DOHH2 (cell line): ENCODE results near the gene PRKCD.

Source experiments
- H3F3A ChIP-seq: fragments of 200-600 bp; sonication (generic), shearing (Covaris generic); 2 replicates; pipeline ENCODE4 v1.6.0; 2016; ENCODE audit warnings: antibody characterized with exemption, mild to moderate bottlenecking; ENCODE audit not compliant: control insufficient read depth, insufficient read depth
- H3K27ac ChIP-seq: fragments of 200-600 bp; sonication (generic); 2 replicates; pipeline ENCODE4 v1.5.1; 2014; ENCODE audit warnings: low read depth, mild to moderate bottlenecking, low read length, moderate library complexity
- H3K27me3 ChIP-seq: fragments of 200-600 bp; sonication (generic); 2 replicates; pipeline ENCODE4 v1.6.1; 2014; ENCODE audit warnings: mild to moderate bottlenecking, low read length, mixed read lengths; ENCODE audit not compliant: control insufficient read depth
- H3K36me3 ChIP-seq: fragments of 200-600 bp; sonication (generic); 2 replicates; pipeline ENCODE4 v1.6.1; 2014; ENCODE audit warnings: mild to moderate bottlenecking, low read length, moderate library complexity, mixed read lengths; ENCODE audit not compliant: control insufficient read depth
- H3K4me1 ChIP-seq: fragments of 200-600 bp; sonication (generic); 2 replicates; pipeline ENCODE4 v1.6.1; 2014; ENCODE audit warnings: mild to moderate bottlenecking, low read length, mixed read lengths; ENCODE audit not compliant: control insufficient read depth
- H3K4me2 ChIP-seq: fragments of 200-600 bp; sonication (generic); 2 replicates; pipeline ENCODE4 v1.6.0; 2014; ENCODE audit warnings: mild to moderate bottlenecking, low read length, moderate library complexity
- H3K4me3 ChIP-seq: fragments of 200-600 bp; sonication (generic); 2 replicates; pipeline ENCODE4 v1.5.1; 2014; ENCODE audit warnings: mild to moderate bottlenecking, low read length, mixed read lengths
- H3K79me2 ChIP-seq: fragments of 200-600 bp; sonication (generic); 2 replicates; pipeline ENCODE4 v1.6.1; 2014; ENCODE audit warnings: mild to moderate bottlenecking, low read length, mixed read lengths; ENCODE audit not compliant: control insufficient read depth
- H3K9me2 ChIP-seq: fragments of 200-600 bp; sonication (generic); replicated peaks from 2 replicates; pipeline ENCODE4 v1.6.1; 2014; ENCODE audit warnings: mild to moderate bottlenecking, low read length, mixed read lengths; ENCODE audit not compliant: control insufficient read depth
- H3K9me3 ChIP-seq: fragments of 200-600 bp; sonication (generic); 2 replicates; pipeline ENCODE4 v1.6.1; 2014; ENCODE audit warnings: antibody characterized with exemption, low read length, mixed read lengths; ENCODE audit not compliant: control insufficient read depth, insufficient read depth
- H4K20me1 ChIP-seq: fragments of 200-600 bp; sonication (generic); 2 replicates; pipeline ENCODE4 v1.6.0; 2014; ENCODE audit warnings: low read depth, mild to moderate bottlenecking, antibody characterized with exemption, low read length, moderate library complexity; ENCODE audit not compliant: control insufficient read depth, insufficient read depth
- EZH2phosphoT487 ChIP-seq: fragments of 200-600 bp; sonication (generic); IDR thresholded peaks from 2 replicates; pipeline ENCODE4 v1.6.1; 2017; ENCODE audit warnings: borderline replicate concordance, mild to moderate bottlenecking, antibody characterized with exemption, low read length, moderate library complexity, mixed read lengths
- TF ChIP-seq, protein P1 (sequence below): fragments of 200-600 bp; sonication (generic); IDR thresholded peaks from one replicate; pipeline ENCODE4 v1.5.1; 2014; ENCODE audit warnings: antibody characterized with exemption, mild to moderate bottlenecking, low read depth, low read length; ENCODE audit not compliant: poor library complexity, severe bottlenecking

The PRKCD gene

GRCh38 chr3:53198256-53198977, 37.4 kb downstream of the PRKCD start:
- peaks cover 69% of the 10 kb centered on the region for H3K79me2 ChIP-seq
- H3K4me1 ChIP-seq = peaks cover 63% of the 10 kb centered on the region
- H3K36me3 ChIP-seq = peaks cover 63% of the 10 kb centered on the region
- peak overlapping the region; percentile 69 for H3K4me3 ChIP-seq
- H3K27me3 ChIP-seq = no peaks in the 10 kb centered on the region
- peaks cover 2% of the 10 kb centered on the region; the same call in 1 of the 2 replicates for H3F3A ChIP-seq
- no peak overlapping the region for H3K27ac ChIP-seq
- H4K20me1 ChIP-seq = no peaks in the 10 kb centered on the region
- no peaks in the 10 kb centered on the region for H3K9me2 ChIP-seq
- H3K9me3 ChIP-seq = no peaks in the 10 kb centered on the region
- peak overlapping the region; percentile 83 for H3K4me2 ChIP-seq
- no peak for TF ChIP-seq EZH2phosphoT487
- TF ChIP-seq, protein P1, sequence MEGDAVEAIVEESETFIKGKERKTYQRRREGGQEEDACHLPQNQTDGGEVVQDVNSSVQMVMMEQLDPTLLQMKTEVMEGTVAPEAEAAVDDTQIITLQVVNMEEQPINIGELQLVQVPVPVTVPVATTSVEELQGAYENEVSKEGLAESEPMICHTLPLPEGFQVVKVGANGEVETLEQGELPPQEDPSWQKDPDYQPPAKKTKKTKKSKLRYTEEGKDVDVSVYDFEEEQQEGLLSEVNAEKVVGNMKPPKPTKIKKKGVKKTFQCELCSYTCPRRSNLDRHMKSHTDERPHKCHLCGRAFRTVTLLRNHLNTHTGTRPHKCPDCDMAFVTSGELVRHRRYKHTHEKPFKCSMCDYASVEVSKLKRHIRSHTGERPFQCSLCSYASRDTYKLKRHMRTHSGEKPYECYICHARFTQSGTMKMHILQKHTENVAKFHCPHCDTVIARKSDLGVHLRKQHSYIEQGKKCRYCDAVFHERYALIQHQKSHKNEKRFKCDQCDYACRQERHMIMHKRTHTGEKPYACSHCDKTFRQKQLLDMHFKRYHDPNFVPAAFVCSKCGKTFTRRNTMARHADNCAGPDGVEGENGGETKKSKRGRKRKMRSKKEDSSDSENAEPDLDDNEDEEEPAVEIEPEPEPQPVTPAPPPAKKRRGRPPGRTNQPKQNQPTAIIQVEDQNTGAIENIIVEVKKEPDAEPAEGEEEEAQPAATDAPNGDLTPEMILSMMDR = no peak

- Histone ChIP-seq H3K79me2 (peaks cover 63% of the 10 kb centered on the region), H4K20me1 (no peaks in the 10 kb centered on the region), H3K36me3 (peaks cover 58% of the 10 kb centered on the region), H3K9me2 (no peaks in the 10 kb centered on the region), H3K4me1 (peaks cover 58% of the 10 kb centered on the region), H3K9me3 (no peaks in the 10 kb centered on the region), H3K4me3 (peak overlapping the region; percentile 69), H3K27ac (no peak overlapping the region), H3K27me3 (no peaks in the 10 kb centered on the region), H3F3A (no peaks in the 10 kb centered on the region), H3K4me2 (peak overlapping the region; percentile 83)
- TF ChIP-seq EZH2phosphoT487 = no peak
- TF ChIP-seq, protein P1 = no peak
Measured at GRCh38 chr3:53198996-53199395, 38.0 kb downstream of the PRKCD start.

DNA sequence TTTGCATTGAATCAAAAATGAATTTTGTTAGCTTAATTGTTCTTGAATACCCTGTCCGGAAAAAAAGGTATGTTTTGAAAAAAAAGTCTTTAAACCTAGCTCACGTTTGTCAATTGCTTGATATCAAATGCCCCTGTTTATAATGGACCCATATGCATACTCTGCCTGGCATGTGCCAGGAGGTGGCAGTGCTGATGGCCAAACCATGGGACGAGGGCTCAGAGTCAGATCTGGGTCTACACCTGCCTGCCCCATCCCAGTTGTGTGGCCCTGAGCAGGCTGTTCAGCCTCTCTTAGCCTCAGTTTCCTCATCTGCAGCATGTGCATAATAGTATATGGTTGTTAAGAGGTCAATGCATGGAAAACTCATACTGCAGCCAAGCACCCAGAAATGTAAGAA, 38.8 kb downstream of the PRKCD start:
- Histone ChIP-seq H3F3A (no peaks in the 10 kb centered on the region), H3K4me3 (no peak overlapping the region), H3K4me2 (peak overlapping the region; percentile 18), H3K9me2 (no peaks in the 10 kb centered on the region), H3K27me3 (no peaks in the 10 kb centered on the region), H4K20me1 (no peaks in the 10 kb centered on the region), H3K27ac (no peak overlapping the region), H3K79me2 (peaks cover 61% of the 10 kb centered on the region), H3K4me1 (peaks cover 49% of the 10 kb centered on the region), H3K36me3 (peaks cover 56% of the 10 kb centered on the region), H3K9me3 (no peaks in the 10 kb centered on the region)
- no peak for TF ChIP-seq EZH2phosphoT487
- TF ChIP-seq, protein P1 = peak; percentile 46
